Small intestine (tissue), 7 donors: ENCODE data around the gene BTF3L4. TPM values are rescaled to one million over a fixed set of nuclear protein-coding genes. Genes with fewer than 3 reads are reported as not detected.

Experiments used
- DNase-seq, 2 donors: peaks; one replicate each; pipeline versions ENCODE4 v3.0.0 to v3.0.0-alpha.2; 2013
- FAIRE-seq: peaks from 2 replicates; lab custom pipeline; 2012; peaks lifted over from hg19 to GRCh38; lab: Jason Lieb, UNC
- H3K27ac ChIP-seq, 3 donors: one replicate each; pipeline ENCODE4 v1.5.1; 2013; ENCODE audit warnings: low read length in 2 of 3, mild to moderate bottlenecking in 2 of 3, control low read depth in 1 of 3, inconsistent platforms in 1 of 3, low read depth in 1 of 3, moderate library complexity in 1 of 3
- H3K27me3 ChIP-seq, 3 donors: one replicate each; pipeline ENCODE4 v1.6.1; 2013; ENCODE audit warnings: low read length in 3 of 3, inconsistent platforms in 1 of 3; ENCODE audit not compliant: control insufficient read depth in 3 of 3, insufficient read depth in 3 of 3
- H3K36me3 ChIP-seq, 3 donors: one replicate each; pipeline ENCODE4 v1.6.1; 2013; ENCODE audit warnings: low read length in 3 of 3, inconsistent platforms in 1 of 3, low read depth in 1 of 3, mild to moderate bottlenecking in 1 of 3, moderate library complexity in 1 of 3; ENCODE audit not compliant: control insufficient read depth in 3 of 3, insufficient read depth in 2 of 3
- H3K4me1 ChIP-seq, 3 donors: one replicate each; pipeline ENCODE4 v1.6.1; 2013; ENCODE audit warnings: low read length in 2 of 3, inconsistent platforms in 1 of 3, low read depth in 1 of 3, mild to moderate bottlenecking in 1 of 3, moderate library complexity in 1 of 3; ENCODE audit not compliant: control insufficient read depth in 3 of 3, insufficient read depth in 2 of 3
- H3K4me3 ChIP-seq, 3 donors: one replicate each; pipeline ENCODE4 v1.5.1; 2013; ENCODE audit warnings: low read length in 3 of 3, control low read depth in 1 of 3, inconsistent platforms in 1 of 3, low read depth in 1 of 3, mild to moderate bottlenecking in 1 of 3, moderate library complexity in 1 of 3
- H3K9me3 ChIP-seq, 2 donors: one replicate each; pipeline ENCODE4 v1.6.1; 2013; ENCODE audit warnings: low read depth in 1 of 2, low read length in 1 of 2; ENCODE audit not compliant: control insufficient read depth in 2 of 2, insufficient read depth in 1 of 2
- WGBS, 3 donors: extraction: QIAGEN DNeasy Blood & Tissue Kit; methylation state at CpG; one replicate each; pipeline ENCODE4 v1.1.7; 2013; 5-methylcytosine and 5-hydroxymethylcytosine counted together
- polyA plus RNA-seq, 4 donors: library from polyadenylated mRNA; stranded (reverse) in 3 of 4; unstranded in 1 of 4; fragments of 200-250 nt in 3 of 4; fragments of 120-200 nt in 1 of 4; gene quantifications; one replicate each; pipeline versions ENCODE4 v1.2.1 to v1.2.3, GENCODE V29; 2013
- donor health status: healthy with polysubstance abuse.
- donor health status: control.
- donor health status: control.
- donor health status: Bipolar disorder and iron deficiency.
- donor health status: healthy.

Gene BTF3L4
- polyA plus RNA-seq, 4 donors: 9.2 to 34.7 (median 21.3) TPM

- WGBS, 3 donors: 39 to 52% (median 50%) methylated on average over 12 of the region's 12 CpGs
- Histone ChIP-seq H3K27ac (no peak overlapping the region), H3K4me1 (peaks cover 0 to 23% (median 2%) of the 10 kb centered on the region in 3 donors), H3K36me3 (no peaks in the 10 kb centered on the region), H3K27me3 (no peaks in the 10 kb centered on the region), H3K9me3 (no peaks in the 10 kb centered on the region), H3K4me3 (no peak overlapping the region)
- peak in 1 of 2 donors; percentile 24 for DNase-seq
- FAIRE-seq: no peak
These were observed 63.4 kb downstream of the BTF3L4 start for GRCh38 chr1:52119301-52120079.

- WGBS, 3 donors: 15 to 48% (median 22%) methylated on average over 2 of the region's 2 CpGs
- FAIRE-seq: no peak
- H3K27ac ChIP-seq: peak overlapping the region; percentile 3 to 68 (median 27)
- H3K27me3 ChIP-seq: no peaks in the 10 kb centered on the region
- no peak overlapping the region for H3K4me3 ChIP-seq
- H3K9me3 ChIP-seq: no peaks in the 10 kb centered on the region
- peak; percentile 86 to 95 for DNase-seq
- H3K36me3 ChIP-seq: no peaks in the 10 kb centered on the region
- peaks cover 0 to 23% (median 2%) of the 10 kb centered on the region in 3 donors for H3K4me1 ChIP-seq
These were observed 66.3 kb downstream of the BTF3L4 start for GRCh38 chr1:52122384-52122783.

GRCh38 chr1:52123622-52124021, 67.5 kb downstream of the BTF3L4 start:
- H3K36me3 ChIP-seq: no peaks in the 10 kb centered on the region
- no peak overlapping the region for H3K27ac ChIP-seq
- H3K9me3 ChIP-seq: no peaks in the 10 kb centered on the region
- FAIRE-seq (no peak), DNase-seq (no peak)
- H3K4me3 ChIP-seq: no peak overlapping the region
- no peaks in the 10 kb centered on the region for H3K27me3 ChIP-seq
- WGBS, 3 donors: 73 to 87% (median 79%) methylated on average over 6 of the region's 6 CpGs
- H3K4me1 ChIP-seq: peaks cover 0 to 23% (median 2%) of the 10 kb centered on the region in 3 donors

- peak in 1 of 2 donors; percentile 51 for DNase-seq
- Histone ChIP-seq H3K36me3 (no peaks in the 10 kb centered on the region), H3K9me3 (no peaks in the 10 kb centered on the region), H3K27me3 (no peaks in the 10 kb centered on the region), H3K27ac (no peak overlapping the region), H3K4me1 (peaks cover 0 to 15% (median 0%) of the 10 kb centered on the region in 3 donors), H3K4me3 (no peak overlapping the region)
- FAIRE-seq: no peak
These were observed 69.8 kb downstream of the BTF3L4 start for GRCh38 chr1:52125736-52126359.

GRCh38 chr1:52127181-52128180, 71.4 kb downstream of the BTF3L4 start:
- Histone ChIP-seq H3K4me1 (peaks cover 0 to 8% (median 0%) of the 10 kb centered on the region in 3 donors), H3K27ac (no peak overlapping the region), H3K27me3 (no peaks in the 10 kb centered on the region), H3K36me3 (no peaks in the 10 kb centered on the region), H3K9me3 (no peaks in the 10 kb centered on the region), H3K4me3 (no peak overlapping the region)
- DNase-seq: peak; percentile 68 to 73
- no peak for FAIRE-seq
- WGBS, 3 donors: 27 to 39% (median 31%) methylated on average over 5 of the region's 5 CpGs

- Histone ChIP-seq H3K27me3 (no peaks in the 10 kb centered on the region), H3K36me3 (no peaks in the 10 kb centered on the region), H3K27ac (no peak overlapping the region), H3K4me3 (no peak overlapping the region), H3K9me3 (no peaks in the 10 kb centered on the region), H3K4me1 (peaks cover 0 to 7% (median 5%) of the 10 kb centered on the region in 3 donors)
- no peak for DNase-seq
- FAIRE-seq: no peak
- WGBS, 3 donors: 59 to 79% (median 67%) methylated on average over 5 of the region's 5 CpGs
These were observed 83.9 kb downstream of the BTF3L4 start for GRCh38 chr1:52139817-52140540.
